Colonic mucosa (tissue), 4 donors: ENCODE measurements around the gene CHD9NB. TPM values are rescaled to one million over a fixed set of nuclear protein-coding genes. Genes with fewer than 3 reads are reported as not detected.

Source experiments
- DNase-seq: peaks from one replicate; pipeline ENCODE4 v3.0.0-alpha.2; 2020
- H3K27ac ChIP-seq: fragments of 200-600 bp; one replicate; pipeline ENCODE4 v1.8.0; 2021
- H3K27me3 ChIP-seq: fragments of 200-600 bp; one replicate; pipeline ENCODE4 v1.8.0; 2021
- H3K36me3 ChIP-seq: fragments of 200-600 bp; one replicate; pipeline ENCODE4 v1.8.0; 2021
- H3K4me1 ChIP-seq: fragments of 200-600 bp; one replicate; pipeline ENCODE4 v1.8.0; 2021; ENCODE audit warnings: mild to moderate bottlenecking
- H3K4me3 ChIP-seq: fragments of 200-600 bp; one replicate; pipeline ENCODE4 v1.8.0; 2021
- H3K9ac ChIP-seq, 2 donors: one replicate each; pipeline ENCODE4 v1.7.0; 2013; ENCODE audit warnings: control low read depth in 2 of 2, low read depth in 2 of 2, low read length in 2 of 2
- H3K9me3 ChIP-seq: fragments of 200-600 bp; one replicate; pipeline ENCODE4 v1.8.0; 2021
- CTCF ChIP-seq: fragments of 200-600 bp; IDR thresholded peaks from one replicate; pipeline ENCODE4 v1.8.0; 2022; ENCODE audit warnings: antibody characterized with exemption, mild to moderate bottlenecking
- intact Hi-C: fragments of 100-400 bp; cut with DNase I; formaldehyde crosslinking; loops from one replicate; pipeline ENCODE4 v1.14.1; 2022
- total RNA-seq, 2 donors: library from RNA; stranded (reverse); fragmentation: NEBNext Ultra II Directional in 1 of 2; extraction: Animal tissue kit (Norgen Biotek cat#: 25700) in 1 of 2; gene quantifications; one replicate each; pipeline ENCODE4 v1.2.1, GENCODE V29; 2021
- donor health status: healthy.
- donor health status: DM: no; HTN: no; CAD: no.
- donor health status: DM: no; HTN: no; CAD: no.

Gene CHD9NB
- total RNA-seq, 2 donors from 2014 or later = 2.5 to 5.6 TPM

GRCh38 chr16:53018834-53019416 is 33.8 kb downstream of the CHD9NB start:
- no peak overlapping the region for H3K4me3 ChIP-seq
- H3K9ac ChIP-seq = no peak overlapping the region
- no peaks in the 10 kb centered on the region for H3K4me1 ChIP-seq
- H3K27me3 ChIP-seq = no peaks in the 10 kb centered on the region
- H3K36me3 ChIP-seq = no peaks in the 10 kb centered on the region
- intact Hi-C loops = loop anchor here (10.0 kb wide), 1 partner anchor 104 kb away; no protein-coding TSS in a partner anchor
- TF ChIP-seq CTCF = no peak
- H3K9me3 ChIP-seq = no peaks in the 10 kb centered on the region
- DNase-seq = no peak
- no peak overlapping the region for H3K27ac ChIP-seq

GRCh38 chr16:53014287-53014686 is 38.4 kb downstream of the CHD9NB start:
- Histone ChIP-seq H3K9me3 (no peaks in the 10 kb centered on the region), H3K27me3 (no peaks in the 10 kb centered on the region), H3K4me1 (no peaks in the 10 kb centered on the region), H3K4me3 (no peak overlapping the region), H3K36me3 (no peaks in the 10 kb centered on the region), H3K9ac (no peak overlapping the region), H3K27ac (no peak overlapping the region)
- no peak for TF ChIP-seq CTCF
- DNase-seq = no peak
- intact Hi-C loops = loop anchor here (10.0 kb wide), 1 partner anchor 99 kb away; no protein-coding TSS in a partner anchor

GRCh38 chr16:53007095-53007494 is 45.6 kb downstream of the CHD9NB start:
- DNase-seq = no peak
- no peak overlapping the region for H3K9ac ChIP-seq
- no peaks in the 10 kb centered on the region for H3K4me1 ChIP-seq
- no peak overlapping the region for H3K4me3 ChIP-seq
- intact Hi-C loops = loop anchor here (10.0 kb wide), 1 partner anchor 802 kb away; no protein-coding TSS in a partner anchor
- H3K27me3 ChIP-seq = no peaks in the 10 kb centered on the region
- TF ChIP-seq CTCF = no peak
- H3K27ac ChIP-seq = no peak overlapping the region
- H3K9me3 ChIP-seq = no peaks in the 10 kb centered on the region
- H3K36me3 ChIP-seq = no peaks in the 10 kb centered on the region

- Histone ChIP-seq H3K9me3 (no peaks in the 10 kb centered on the region), H3K36me3 (no peaks in the 10 kb centered on the region), H3K4me3 (no peak overlapping the region), H3K27me3 (no peaks in the 10 kb centered on the region), H3K9ac (no peak overlapping the region), H3K27ac (no peak overlapping the region), H3K4me1 (no peaks in the 10 kb centered on the region)
- intact Hi-C loops = no loop called here
- TF ChIP-seq CTCF = no peak
- DNase-seq = no peak
Measured at GRCh38 chr16:52997922-52998321, 54.8 kb downstream of the CHD9NB start.

- no peak for TF ChIP-seq CTCF
- no peak overlapping the region for H3K9ac ChIP-seq
- H3K4me3 ChIP-seq = no peak overlapping the region
- intact Hi-C loops = no loop called here
- no peak for DNase-seq
- H3K27me3 ChIP-seq = no peaks in the 10 kb centered on the region
- no peaks in the 10 kb centered on the region for H3K9me3 ChIP-seq
- H3K36me3 ChIP-seq = no peaks in the 10 kb centered on the region
- no peaks in the 10 kb centered on the region for H3K4me1 ChIP-seq
- no peak overlapping the region for H3K27ac ChIP-seq
Measured at GRCh38 chr16:52994942-52995341, 57.8 kb downstream of the CHD9NB start.
